K562 (cell line): ENCODE results near the gene IQCC. TPM values are rescaled to one million over a fixed set of nuclear protein-coding genes. Genes with fewer than 3 reads are reported as not detected.

ENCODE experiments used
- ATAC-seq: fragments of 200-7000 bp; cut with Tn5 transposase; 3 replicates; pipeline ENCODE4 v1.9.1; 2020; ENCODE audit warnings: moderate library complexity
- BruUV-seq: library from RNA; stranded (reverse); fragments of 400-500 nt; replicated peaks from 2 replicates; lab custom pipeline; 2021; lab: Mats Ljungman, UMichigan
- CTCF ChIA-PET: fragments of 300-600 bp; formaldehyde crosslinking; extraction: SDS; loops from one replicate; lab custom pipeline; 2021; ENCODE audit warnings: low intra/inter-chr PET ratio; lab: Yijun Ruan, JAX
- POLR2A ChIA-PET: fragments of 300-600, 350-650 bp; sonication (Branson Sonifier 250); formaldehyde crosslinking; extraction: SDS; loops from one replicate; lab custom pipeline; 2021; ENCODE audit warnings: antibody characterized with exemption, inconsistent platforms; lab: Yijun Ruan, JAX
- DNase-seq, 4 experiments: peaks; one replicate each; pipeline versions ENCODE4 v3.0.0 to v3.0.0-alpha.2; 2011 to 2018; ENCODE audit warnings: low spot score in 3 of 4, mixed read lengths in 3 of 4; ENCODE audit errors: extremely low read depth in 1 of 4
- FAIRE-seq: peaks from 2 replicates; lab custom pipeline; 2011; peaks lifted over from hg19 to GRCh38; lab: Jason Lieb, UNC
- H2AFZ ChIP-seq: 2 replicates; pipeline ENCODE4 v1.6.0; 2011; ENCODE audit warnings: low read depth, low read length, control low read depth, inconsistent platforms
- H3K27ac ChIP-seq: fragments of 200-600 bp; 3 replicates; pipeline ENCODE4 v1.8.0; 2011; ENCODE audit warnings: low read depth, mild to moderate bottlenecking, control low read depth, inconsistent platforms, low read length, moderate library complexity, mixed read lengths; ENCODE audit errors: extremely low read depth
- H3K27me3 ChIP-seq, 2 experiments: fragments of 300-600 bp in 1 of 2; 2 replicates in 1 of 2; 3 replicates in 1 of 2; pipeline versions ENCODE4 v1.6.0 to v1.8.0; 2011; ENCODE audit warnings: inconsistent platforms in 2 of 2, low read length in 2 of 2, mild to moderate bottlenecking in 1 of 2, mixed read lengths in 1 of 2, moderate library complexity in 1 of 2; ENCODE audit not compliant: control insufficient read depth in 2 of 2, insufficient read depth in 2 of 2
- H3K36me3 ChIP-seq: fragments of 300-600 bp; 3 replicates; pipeline ENCODE4 v1.8.0; 2011; ENCODE audit warnings: mild to moderate bottlenecking, low read length, inconsistent platforms; ENCODE audit not compliant: control insufficient read depth, insufficient read depth
- H3K4me1 ChIP-seq, 2 experiments: fragments of 200-600 bp in 1 of 2; replicated peaks in 1 of 2; 2 replicates in 1 of 2; 3 replicates in 1 of 2; pipeline versions ENCODE4 v1.5.1 to v1.8.0; 2011; ENCODE audit warnings: inconsistent platforms in 2 of 2, low read length in 2 of 2, mild to moderate bottlenecking in 1 of 2, mixed read lengths in 1 of 2, moderate library complexity in 1 of 2; ENCODE audit not compliant: control insufficient read depth in 2 of 2, insufficient read depth in 2 of 2
- H3K4me2 ChIP-seq: 2 replicates; pipeline ENCODE4 v1.6.1; 2011; ENCODE audit warnings: low read length, control low read depth, inconsistent platforms, mixed read lengths; ENCODE audit not compliant: insufficient read depth
- H3K4me3 ChIP-seq: fragments of 200-600 bp; sonication (generic), shearing (Covaris generic); 2 replicates; pipeline ENCODE4 v1.5.1; 2016; ENCODE audit warnings: control low read depth, inconsistent platforms
- H3K79me2 ChIP-seq: fragments of 200-600 bp; 3 replicates; pipeline ENCODE4 v1.8.0; 2011; ENCODE audit warnings: low read length, inconsistent platforms; ENCODE audit not compliant: control insufficient read depth, insufficient read depth
- H3K9ac ChIP-seq, 2 experiments: 2 replicates each; pipeline versions ENCODE4 v1.6.0 to v1.6.1; 2011; ENCODE audit warnings: low read depth in 2 of 2, low read length in 2 of 2, control low read depth in 1 of 2, inconsistent platforms in 1 of 2, mild to moderate bottlenecking in 1 of 2, mixed read lengths in 1 of 2; ENCODE audit not compliant: insufficient read depth in 1 of 2
- H3K9me1 ChIP-seq: one replicate; pipeline ENCODE4 v1.6.0; 2011; ENCODE audit warnings: inconsistent platforms, mild to moderate bottlenecking, low read length, moderate library complexity; ENCODE audit not compliant: control insufficient read depth, insufficient read depth
- H3K9me3 ChIP-seq: replicated peaks from 2 replicates; pipeline ENCODE4 v1.5.1; 2011; ENCODE audit warnings: low read depth, low read length, inconsistent platforms; ENCODE audit not compliant: control insufficient read depth, insufficient read depth
- H4K20me1 ChIP-seq: replicated peaks from 2 replicates; pipeline ENCODE4 v1.6.1; 2011; ENCODE audit warnings: low read length, inconsistent platforms, mixed read lengths; ENCODE audit not compliant: control insufficient read depth, insufficient read depth
- GABPA ChIP-seq: fragments of 200-800 bp; sonication (Bioruptor generic); conservative IDR thresholded peaks from 2 replicates; pipeline ENCODE4 v1.6.1; 2016; ENCODE audit warnings: low read depth, missing genetic modification characterization, missing compliant biosample characterization
- MTF1 ChIP-seq: fragments of 250-450 bp; sonication (Bioruptor Pico); IDR thresholded peaks from 2 replicates; pipeline ENCODE4 v1.9.0; 2021; ENCODE audit warnings: moderate library complexity, mild to moderate bottlenecking, inconsistent platforms, borderline replicate concordance
- NFIX ChIP-seq: fragments of 250-450 bp; sonication (Bioruptor Pico); IDR thresholded peaks from 2 replicates; pipeline ENCODE4 v1.4.0; 2020; ENCODE audit warnings: low read depth, mild to moderate bottlenecking, moderate library complexity
- NR1H2 ChIP-seq: sonication (generic); formaldehyde crosslinking; IDR thresholded peaks from 2 replicates; pipeline ENCODE4 v1.4.0; 2020; ENCODE audit warnings: mild to moderate bottlenecking, missing genetic modification reagents
- PATZ1 ChIP-seq: fragments of 250-450 bp; sonication (Bioruptor Pico); IDR thresholded peaks from 2 replicates; pipeline ENCODE4 v1.5.0; 2020; ENCODE audit warnings: mild to moderate bottlenecking, borderline replicate concordance
- RB1 ChIP-seq: fragments of 450-650 bp; IDR thresholded peaks from 2 replicates; pipeline ENCODE4 v1.6.1; 2017; ENCODE audit warnings: low read depth, mild to moderate bottlenecking
- RBBP5 ChIP-seq: fragments of 200-600 bp; sonication (generic); IDR thresholded peaks from 2 replicates; pipeline ENCODE4 v1.6.1; 2012; ENCODE audit warnings: borderline replicate concordance, mild to moderate bottlenecking, low read length, control low read depth, inconsistent platforms; ENCODE audit not compliant: insufficient read depth, poor library complexity, severe bottlenecking
- WHSC1 ChIP-seq: IDR thresholded peaks from one replicate; pipeline ENCODE4 v1.6.1; 2012; ENCODE audit warnings: low read length, control low read depth, inconsistent platforms
- YY1 ChIP-seq, 3 experiments: IDR thresholded peaks; 2 replicates each; pipeline ENCODE4 v1.6.1; 2011; ENCODE audit warnings: low read length in 2 of 3, mild to moderate bottlenecking in 2 of 3, moderate library complexity in 2 of 3, borderline replicate concordance in 1 of 3, control low read depth in 1 of 3, low read depth in 1 of 3; ENCODE audit not compliant: insufficient read depth in 3 of 3, insufficient replicate concordance in 2 of 3, control insufficient read depth in 1 of 3, insufficient read length in 1 of 3; ENCODE audit errors: extremely low read depth in 1 of 3
- ZNF764 ChIP-seq: fragments of 250-450 bp; sonication (Bioruptor Pico); IDR thresholded peaks from 2 replicates; pipeline ENCODE4 v1.4.0; 2020; ENCODE audit warnings: low read depth, mild to moderate bottlenecking, moderate library complexity
- WGBS: fragments of 100-300 bp; shearing (Covaris generic); methylation state at CpG from one replicate; pipeline ENCODE4 v1.1.6; 2016; ENCODE audit warnings: low coverage, mixed read lengths; ENCODE audit not compliant: insufficient coverage; ENCODE audit errors: missing lambda C conversion rate; 5-methylcytosine and 5-hydroxymethylcytosine counted together
- in situ Hi-C: fragments of 300-500 bp; cut with MboI; formaldehyde crosslinking; loops from 4 replicates; pipeline ENCODE4 v1.15.0; 2018; ENCODE audit warnings: inconsistent platforms, mixed read lengths
- intact Hi-C: fragments of 100-400 bp; cut with micrococcal nuclease; formaldehyde crosslinking; loops from 2 replicates; pipeline ENCODE4 v1.14.2; 2022
- polyA plus RNA-seq, 8 experiments: library from polyadenylated mRNA; depleted of rRNA in 4 of 8; stranded (reverse) in 5 of 8; unstranded in 3 of 8; fragments of >200 nt; fragmentation: Nextera tagmentation in 2 of 8; fragmentation: Illumina TruSeq in 1 of 8; extraction: Ambion mirVana in 2 of 8; extraction: Trizol in 1 of 8; gene quantifications; 2 replicates each; pipeline versions ENCODE4 v1.2.1 to v1.2.3, GENCODE V29; 2011 to 2014; ENCODE audit warnings: inconsistent platforms in 1 of 8, missing spikeins in 1 of 8
- total RNA-seq, 7 experiments: library from RNA; depleted of rRNA in 6 of 7; stranded (reverse); fragments of >200 nt in 6 of 7; fragmentation: Illumina TruSeq in 2 of 7; extraction: Trizol in 2 of 7; gene quantifications; 2 replicates each; pipeline versions ENCODE4 v1.2.1 to v1.2.3, GENCODE V29; 2011 to 2021; ENCODE audit warnings: low replicate concordance in 1 of 7
- TF ChIP-seq, protein P1 (sequence below): sonication (generic); formaldehyde crosslinking; IDR thresholded peaks from 2 replicates; pipeline ENCODE4 v1.8.0; 2023; ENCODE audit warnings: mild to moderate bottlenecking, missing genetic modification reagents

The IQCC gene
- total and polyA plus RNA-seq, 9 of the 15 experiments (the other 6 are each of a cell fraction or from before 2014, with no cell fraction given), result 8.1 to 16.5 (median 10.7) TPM

- H3K9me1 ChIP-seq, result peaks cover 4% of the 10 kb centered on the region
- H3K36me3 ChIP-seq, result peaks cover 49% of the 10 kb centered on the region
- no peaks in the 10 kb centered on the region for H3K27me3 ChIP-seq
- FAIRE-seq (no peak), ATAC-seq (no peak), DNase-seq (no peak)
- H3K4me2 ChIP-seq, result peak overlapping the region; percentile 92
- H3K9ac ChIP-seq, result peak overlapping the region; percentile 83 to 97
- intact Hi-C loops, result loop anchor here (5.0 to 10.0 kb wide), 2 partner anchors 54 to 166 kb away; partner anchors contain the start of gene KHDRBS1
- TSS peak; percentile 64 for BruUV-seq
- peaks cover 25 to 30% of the 10 kb centered on the region in 2 experiments for H3K4me1 ChIP-seq
- H3K9me3 ChIP-seq, result no peaks in the 10 kb centered on the region
- POLR2A ChIA-PET, result interaction anchor here (0.6 to 11.6 kb wide), 9 partner anchors 9 to 196 kb away, joined by 3 to 201 read pairs (median 3); partner anchors contain the start of genes CCDC28B and KPNA6
- no peaks in the 10 kb centered on the region; the same call in 1 of the 2 replicates for H4K20me1 ChIP-seq
- H3K4me3 ChIP-seq, result peak overlapping the region; percentile 77
- WGBS, result 66% methylated on average over 9 of the region's 9 CpGs
- CTCF ChIA-PET, result no interaction called here
- H3K27ac ChIP-seq, result peak overlapping the region; percentile 89
- H3K79me2 ChIP-seq, result peaks cover 60% of the 10 kb centered on the region
- in situ Hi-C loops, result no loop called here
- no peak overlapping the region for H2AFZ ChIP-seq
- TF ChIP-seq NR1H2 (CRISPR knock-in tag), result peak; percentile 65; the same call in 1 of the 2 replicates
- TF ChIP-seq ZNF764 (CRISPR knock-in tag), result no peak
- TF ChIP-seq, protein P1, sequence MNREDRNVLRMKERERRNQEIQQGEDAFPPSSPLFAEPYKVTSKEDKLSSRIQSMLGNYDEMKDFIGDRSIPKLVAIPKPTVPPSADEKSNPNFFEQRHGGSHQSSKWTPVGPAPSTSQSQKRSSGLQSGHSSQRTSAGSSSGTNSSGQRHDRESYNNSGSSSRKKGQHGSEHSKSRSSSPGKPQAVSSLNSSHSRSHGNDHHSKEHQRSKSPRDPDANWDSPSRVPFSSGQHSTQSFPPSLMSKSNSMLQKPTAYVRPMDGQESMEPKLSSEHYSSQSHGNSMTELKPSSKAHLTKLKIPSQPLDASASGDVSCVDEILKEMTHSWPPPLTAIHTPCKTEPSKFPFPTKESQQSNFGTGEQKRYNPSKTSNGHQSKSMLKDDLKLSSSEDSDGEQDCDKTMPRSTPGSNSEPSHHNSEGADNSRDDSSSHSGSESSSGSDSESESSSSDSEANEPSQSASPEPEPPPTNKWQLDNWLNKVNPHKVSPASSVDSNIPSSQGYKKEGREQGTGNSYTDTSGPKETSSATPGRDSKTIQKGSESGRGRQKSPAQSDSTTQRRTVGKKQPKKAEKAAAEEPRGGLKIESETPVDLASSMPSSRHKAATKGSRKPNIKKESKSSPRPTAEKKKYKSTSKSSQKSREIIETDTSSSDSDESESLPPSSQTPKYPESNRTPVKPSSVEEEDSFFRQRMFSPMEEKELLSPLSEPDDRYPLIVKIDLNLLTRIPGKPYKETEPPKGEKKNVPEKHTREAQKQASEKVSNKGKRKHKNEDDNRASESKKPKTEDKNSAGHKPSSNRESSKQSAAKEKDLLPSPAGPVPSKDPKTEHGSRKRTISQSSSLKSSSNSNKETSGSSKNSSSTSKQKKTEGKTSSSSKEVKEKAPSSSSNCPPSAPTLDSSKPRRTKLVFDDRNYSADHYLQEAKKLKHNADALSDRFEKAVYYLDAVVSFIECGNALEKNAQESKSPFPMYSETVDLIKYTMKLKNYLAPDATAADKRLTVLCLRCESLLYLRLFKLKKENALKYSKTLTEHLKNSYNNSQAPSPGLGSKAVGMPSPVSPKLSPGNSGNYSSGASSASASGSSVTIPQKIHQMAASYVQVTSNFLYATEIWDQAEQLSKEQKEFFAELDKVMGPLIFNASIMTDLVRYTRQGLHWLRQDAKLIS (CRISPR knock-in tag), result no peak
- TF ChIP-seq WHSC1, result no peak
- TF ChIP-seq PATZ1 (CRISPR knock-in tag), result no peak
- TF ChIP-seq RB1, result no peak
- peak; percentile 3 for TF ChIP-seq RBBP5
- TF ChIP-seq YY1 (IDR thresholded peaks at IDR 0.05; ENCODE audit: borderline replicate concordance in 1 of 3, control insufficient read depth in 1 of 3, extremely low read depth in 1 of 3, insufficient read depth in 3 of 3, insufficient read length in 1 of 3, insufficient replicate concordance in 2 of 3, low read depth in 1 of 3, low read length in 2 of 3), result no peak
- TF ChIP-seq MTF1 (CRISPR knock-in tag), result peak; percentile 4; the same call in 1 of the 2 replicates
- no peak for TF ChIP-seq GABPA (tag)
- TF ChIP-seq NFIX (CRISPR knock-in tag), result no peak
These were observed 24.4 kb upstream of the IQCC start for GRCh38 chr1:32181065-32181464.
